Ishikawa (cell line): ENCODE data around the gene PEX11B.

ENCODE experiments used
- CEBPB ChIP-seq: IDR thresholded peaks from 2 replicates; pipeline ENCODE4 v1.6.1; 2012
- CREB1 ChIP-seq: IDR thresholded peaks from 2 replicates; pipeline ENCODE4 v1.6.1; 2012; ENCODE audit warnings: low read depth
- EGR1 ChIP-seq: IDR thresholded peaks from 2 replicates; pipeline ENCODE4 v1.6.1; 2012
- EP300 ChIP-seq: IDR thresholded peaks from 2 replicates; pipeline ENCODE4 v1.6.1; 2012; ENCODE audit warnings: borderline replicate concordance
- FOXM1 ChIP-seq: IDR thresholded peaks from 2 replicates; pipeline ENCODE4 v1.6.1; 2012; ENCODE audit warnings: low read depth, borderline replicate concordance
- NFIC ChIP-seq: IDR thresholded peaks from 2 replicates; pipeline ENCODE4 v1.6.1; 2012
- RAD21 ChIP-seq: IDR thresholded peaks from 2 replicates; pipeline ENCODE4 v1.6.1; 2012; ENCODE audit warnings: low read depth
- TAF1 ChIP-seq: IDR thresholded peaks from 2 replicates; pipeline ENCODE4 v1.6.1; 2012; ENCODE audit warnings: low read depth, mild to moderate bottlenecking
- TCF12 ChIP-seq: IDR thresholded peaks from 2 replicates; pipeline ENCODE4 v1.6.1; 2012; ENCODE audit warnings: low read depth
- TEAD4 ChIP-seq: IDR thresholded peaks from 2 replicates; pipeline ENCODE4 v1.6.1; 2012
- YY1 ChIP-seq: IDR thresholded peaks from 2 replicates; pipeline ENCODE4 v1.6.1; 2012; ENCODE audit warnings: low read depth
- ZBTB7A ChIP-seq: IDR thresholded peaks from 2 replicates; pipeline ENCODE4 v1.6.1; 2012; ENCODE audit warnings: low read depth
- TF ChIP-seq, protein P1 (sequence below): IDR thresholded peaks from 2 replicates; pipeline ENCODE4 v1.6.1; 2012; ENCODE audit warnings: low read depth, mild to moderate bottlenecking
- TF ChIP-seq, protein P2 (sequence below): IDR thresholded peaks from 2 replicates; pipeline ENCODE4 v1.6.1; 2012
- TF ChIP-seq, protein P3 (sequence below): IDR thresholded peaks from 2 replicates; pipeline ENCODE4 v1.6.1; 2012

PEX11B gene

DNA sequence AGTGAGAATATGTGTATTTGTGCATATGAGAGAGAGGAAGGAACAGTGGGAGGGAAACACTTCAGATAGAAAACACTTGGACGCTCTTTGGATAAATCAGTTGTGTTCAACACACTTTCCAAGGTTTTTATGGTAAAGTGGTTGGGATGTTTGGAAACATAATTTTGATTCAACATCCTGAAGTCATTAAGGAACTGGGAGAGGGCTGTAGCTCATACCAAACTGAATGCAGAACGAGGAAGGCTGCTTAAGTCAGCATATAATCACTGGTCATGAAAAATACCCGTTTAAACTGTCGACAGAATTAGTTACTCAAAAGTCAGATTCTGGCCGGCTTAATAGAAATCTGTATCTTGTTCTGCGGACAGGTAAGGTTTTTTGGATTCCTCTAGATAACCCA is 24.4 kb upstream of the PEX11B start:
- TF ChIP-seq CREB1 (no peak), ZBTB7A (no peak)

DNA sequence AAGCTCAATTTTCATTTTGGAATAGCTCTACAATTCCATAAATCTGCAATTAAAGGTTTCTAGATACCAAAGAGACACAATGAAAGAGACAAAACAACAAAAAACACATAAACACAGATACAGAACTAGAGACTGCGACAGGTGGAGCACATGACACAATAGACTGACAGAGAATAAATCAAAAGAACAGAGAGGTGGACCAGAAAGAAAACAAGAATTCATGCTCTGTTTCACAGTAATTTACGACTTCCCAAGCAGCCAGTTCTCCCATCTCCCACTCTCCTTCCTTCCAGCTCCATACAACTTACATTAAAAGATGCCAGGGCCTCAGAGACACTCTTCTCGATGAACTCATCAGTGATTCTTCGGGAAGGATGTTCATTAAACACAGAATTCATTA is 23.9 kb upstream of the PEX11B start:
- TF ChIP-seq FOXM1 (no peak), RAD21 (no peak), CEBPB (no peak), NFIC (no peak), CREB1 (no peak), YY1 (no peak), TCF12 (no peak), ZBTB7A (no peak), TEAD4 (no peak), EGR1 (no peak), EP300 (no peak), TAF1 (no peak)
- TF ChIP-seq, protein P1, sequence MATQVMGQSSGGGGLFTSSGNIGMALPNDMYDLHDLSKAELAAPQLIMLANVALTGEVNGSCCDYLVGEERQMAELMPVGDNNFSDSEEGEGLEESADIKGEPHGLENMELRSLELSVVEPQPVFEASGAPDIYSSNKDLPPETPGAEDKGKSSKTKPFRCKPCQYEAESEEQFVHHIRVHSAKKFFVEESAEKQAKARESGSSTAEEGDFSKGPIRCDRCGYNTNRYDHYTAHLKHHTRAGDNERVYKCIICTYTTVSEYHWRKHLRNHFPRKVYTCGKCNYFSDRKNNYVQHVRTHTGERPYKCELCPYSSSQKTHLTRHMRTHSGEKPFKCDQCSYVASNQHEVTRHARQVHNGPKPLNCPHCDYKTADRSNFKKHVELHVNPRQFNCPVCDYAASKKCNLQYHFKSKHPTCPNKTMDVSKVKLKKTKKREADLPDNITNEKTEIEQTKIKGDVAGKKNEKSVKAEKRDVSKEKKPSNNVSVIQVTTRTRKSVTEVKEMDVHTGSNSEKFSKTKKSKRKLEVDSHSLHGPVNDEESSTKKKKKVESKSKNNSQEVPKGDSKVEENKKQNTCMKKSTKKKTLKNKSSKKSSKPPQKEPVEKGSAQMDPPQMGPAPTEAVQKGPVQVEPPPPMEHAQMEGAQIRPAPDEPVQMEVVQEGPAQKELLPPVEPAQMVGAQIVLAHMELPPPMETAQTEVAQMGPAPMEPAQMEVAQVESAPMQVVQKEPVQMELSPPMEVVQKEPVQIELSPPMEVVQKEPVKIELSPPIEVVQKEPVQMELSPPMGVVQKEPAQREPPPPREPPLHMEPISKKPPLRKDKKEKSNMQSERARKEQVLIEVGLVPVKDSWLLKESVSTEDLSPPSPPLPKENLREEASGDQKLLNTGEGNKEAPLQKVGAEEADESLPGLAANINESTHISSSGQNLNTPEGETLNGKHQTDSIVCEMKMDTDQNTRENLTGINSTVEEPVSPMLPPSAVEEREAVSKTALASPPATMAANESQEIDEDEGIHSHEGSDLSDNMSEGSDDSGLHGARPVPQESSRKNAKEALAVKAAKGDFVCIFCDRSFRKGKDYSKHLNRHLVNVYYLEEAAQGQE, result no peak
- TF ChIP-seq, protein P2, sequence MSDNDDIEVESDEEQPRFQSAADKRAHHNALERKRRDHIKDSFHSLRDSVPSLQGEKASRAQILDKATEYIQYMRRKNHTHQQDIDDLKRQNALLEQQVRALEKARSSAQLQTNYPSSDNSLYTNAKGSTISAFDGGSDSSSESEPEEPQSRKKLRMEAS, result no peak
- TF ChIP-seq, protein P3, sequence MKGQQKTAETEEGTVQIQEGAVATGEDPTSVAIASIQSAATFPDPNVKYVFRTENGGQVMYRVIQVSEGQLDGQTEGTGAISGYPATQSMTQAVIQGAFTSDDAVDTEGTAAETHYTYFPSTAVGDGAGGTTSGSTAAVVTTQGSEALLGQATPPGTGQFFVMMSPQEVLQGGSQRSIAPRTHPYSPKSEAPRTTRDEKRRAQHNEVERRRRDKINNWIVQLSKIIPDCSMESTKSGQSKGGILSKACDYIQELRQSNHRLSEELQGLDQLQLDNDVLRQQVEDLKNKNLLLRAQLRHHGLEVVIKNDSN, result no peak

DNA sequence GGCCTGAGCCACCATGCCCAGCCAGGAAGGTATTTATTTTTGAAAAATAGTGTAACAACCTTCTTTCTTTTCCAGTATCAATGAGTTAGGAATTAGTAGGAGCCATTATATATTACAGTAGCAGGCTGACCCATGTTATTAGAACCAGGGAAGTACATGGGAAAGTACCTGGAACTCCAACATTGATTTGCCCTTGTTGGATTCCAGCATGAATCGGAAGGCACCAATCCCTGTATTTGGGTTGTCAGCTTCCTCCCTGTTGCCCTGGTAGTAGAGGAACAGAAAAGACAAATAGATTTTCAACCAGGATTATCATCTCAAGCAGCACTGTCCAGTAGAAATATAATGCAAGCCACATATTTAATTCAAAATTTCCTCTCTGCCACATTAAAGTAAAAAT is 18.9 kb upstream of the PEX11B start:
- TF ChIP-seq ZBTB7A (no peak), FOXM1 (no peak)
- TF ChIP-seq, protein P3, result no peak

DNA sequence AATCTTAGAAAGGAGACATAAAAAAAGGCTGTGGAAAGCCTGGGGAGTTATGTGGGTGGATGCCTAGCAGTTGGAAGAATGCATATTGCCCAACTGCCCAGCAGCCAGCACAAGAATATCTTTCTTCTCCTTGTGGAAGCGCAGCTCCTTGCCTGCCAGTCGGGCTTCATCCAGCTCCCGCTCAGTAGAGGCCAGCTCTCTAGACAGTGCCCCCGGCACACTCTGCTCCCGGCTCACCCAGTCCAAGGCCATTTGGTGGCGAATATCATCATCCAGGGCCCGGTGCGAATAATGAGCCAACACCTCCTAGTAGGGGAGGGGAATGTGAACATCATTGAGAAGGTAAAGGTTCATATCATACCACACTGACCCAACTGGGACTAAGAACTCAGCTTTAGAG is 17.7 kb upstream of the PEX11B start:
- no peak for TF ChIP-seq FOXM1
- no peak for TF ChIP-seq NFIC
- TF ChIP-seq ZBTB7A, result no peak
- TF ChIP-seq TEAD4, result no peak
- TF ChIP-seq, protein P1, result no peak
- TF ChIP-seq RAD21, result no peak

DNA sequence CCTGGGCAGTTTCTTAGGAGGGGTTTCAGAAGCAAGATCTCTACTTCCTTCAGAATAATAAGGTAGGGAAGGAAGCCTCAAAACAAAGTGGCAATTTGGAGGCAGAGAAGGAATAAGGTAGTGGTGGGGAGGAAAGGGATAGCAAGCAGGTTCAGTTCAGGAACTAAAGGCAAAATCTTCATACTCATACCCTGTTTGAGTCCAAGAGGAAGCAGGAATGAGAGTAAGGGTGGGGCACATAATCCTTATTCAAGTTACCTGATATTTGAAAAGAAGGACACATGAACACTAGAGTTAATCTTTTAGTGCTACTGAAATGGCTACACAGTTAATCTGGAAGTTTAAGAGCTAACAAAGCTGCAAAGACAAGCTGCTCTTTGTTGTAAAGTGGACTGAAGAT is 17.2 kb upstream of the PEX11B start:
- TF ChIP-seq CREB1, result no peak
- TF ChIP-seq RAD21, result no peak
- TF ChIP-seq NFIC, result no peak
- no peak for TF ChIP-seq TAF1
- no peak for TF ChIP-seq EGR1
- TF ChIP-seq TCF12, result no peak

DNA sequence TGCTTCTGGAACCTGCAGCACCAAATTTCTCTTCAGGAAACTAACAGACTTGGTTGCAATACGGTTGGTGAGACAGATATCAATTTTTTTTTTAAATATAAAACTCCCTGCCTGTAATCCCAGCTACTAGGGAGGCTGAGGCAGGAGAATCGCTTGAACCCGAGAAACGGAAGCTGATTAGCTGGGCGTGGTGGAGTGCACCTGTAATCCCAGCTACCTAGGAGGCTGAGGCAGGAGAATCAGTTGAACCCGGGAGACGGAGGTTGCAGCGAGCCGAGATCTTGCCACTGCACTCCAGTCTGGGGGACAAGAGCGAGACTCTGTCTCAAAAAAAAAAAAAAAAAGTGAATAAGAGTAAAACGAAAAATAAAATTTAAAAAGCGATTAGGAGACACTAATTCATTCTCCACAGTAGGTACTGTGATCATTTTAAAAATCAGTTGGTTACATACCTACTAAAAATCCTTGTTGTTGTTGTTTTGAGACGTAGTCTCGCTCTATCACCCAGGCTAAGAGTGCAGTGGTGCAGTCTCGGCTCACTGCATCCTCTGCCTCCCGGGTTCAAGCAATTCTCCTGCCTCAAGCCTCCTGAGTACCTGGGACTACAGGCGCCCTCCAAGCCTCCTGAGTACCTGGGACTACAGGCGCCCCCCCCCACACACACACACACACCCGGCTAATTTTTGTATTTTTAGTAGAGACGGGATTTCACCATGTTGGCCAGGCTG is 9.6 kb upstream of the PEX11B start:
- TF ChIP-seq EGR1 (no peak), FOXM1 (no peak)

DNA sequence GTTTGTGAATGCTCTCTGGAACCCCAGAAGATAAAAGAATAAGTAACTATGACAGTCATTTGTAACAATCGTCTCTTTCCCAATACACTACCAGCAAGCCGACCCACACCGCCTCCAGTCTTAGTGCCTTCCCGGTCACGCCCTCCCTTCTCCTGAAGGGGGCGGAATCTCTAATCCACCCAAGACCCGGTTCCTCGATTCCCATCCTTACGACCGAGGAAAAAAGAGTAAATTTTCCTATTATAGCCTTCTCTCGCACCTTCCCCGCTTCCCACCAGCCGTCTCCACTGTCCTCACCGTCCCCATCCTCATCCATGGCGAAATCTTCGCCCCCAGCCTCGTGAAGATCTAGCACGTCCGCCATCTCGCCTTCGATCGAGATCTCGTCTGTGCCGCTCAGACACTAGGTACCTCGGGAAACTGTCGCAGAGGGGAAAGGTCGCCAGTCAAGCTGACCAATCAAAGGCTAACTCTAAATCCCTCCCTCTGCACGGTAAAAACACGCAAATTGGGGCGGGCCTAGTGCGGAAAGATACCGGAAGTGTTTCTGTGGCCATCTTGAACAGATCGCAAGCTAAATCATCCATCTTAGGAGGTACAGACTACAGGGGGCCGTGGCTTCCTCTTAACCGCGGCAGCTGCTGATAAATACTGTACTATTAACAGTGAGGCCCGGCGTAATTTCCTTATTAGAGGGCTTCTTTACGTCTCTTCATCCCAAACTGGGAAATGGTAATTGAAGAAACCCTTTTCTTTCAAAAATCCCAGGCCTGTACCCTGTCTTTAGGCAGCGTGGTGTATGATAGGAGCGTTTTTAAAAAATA is 8.8 kb upstream of the PEX11B start, which contains the start of gene RBM8A:
Gene RBM8A, minus strand, starts transcription at position 422 of the 824 bp plus-strand sequence. Its CDS starts 58 bp downstream, at position 364.
- TF ChIP-seq CREB1 (peak; percentile 81), CEBPB (no peak), TCF12 (peak; percentile 51), EP300 (no peak), TEAD4 (peak; percentile 85), TAF1 (peak; percentile 65), EGR1 (peak; percentile 66; the same call in 1 of the 2 replicates), YY1 (peak; percentile 95)
- TF ChIP-seq, protein P2, result peak; percentile 85
